ENCODE results near the gene AASS.

- no peak for TF ChIP-seq CTCF (conservative IDR thresholded peaks at IDR 0.05; ENCODE audit: low read length)
- TF ChIP-seq EZH2phosphoT487 (IDR thresholded peaks at IDR 0.05; ENCODE audit: borderline replicate concordance, low read depth, low read length), result no peak
These were observed 71.0 kb downstream of the AASS start for GRCh38 chr7:122072924-122073599.
